A172 (cell line): ENCODE results near the gene USP10. TPM values are rescaled to one million over a fixed set of nuclear protein-coding genes. Genes with fewer than 3 reads are reported as not detected.
"Not testable (repeated sequence)": the region's sequence is repeated elsewhere in the genome, so short reads cannot be mapped to it uniquely, and the experiment has no call there.

Experiments used
- DNase-seq: peaks from one replicate; pipeline ENCODE4 v3.0.0-alpha.2; 2015; ENCODE audit warnings: low spot score
- total RNA-seq: library from RNA; depleted of rRNA; stranded (reverse); fragments of >200 nt; shearing (Covaris generic); gene quantifications from 2 replicates; pipeline ENCODE4 v1.2.3, GENCODE V29; 2014

The USP10 gene
- total RNA-seq, 1 experiment from 2014 or later, result 106 TPM

DNA sequence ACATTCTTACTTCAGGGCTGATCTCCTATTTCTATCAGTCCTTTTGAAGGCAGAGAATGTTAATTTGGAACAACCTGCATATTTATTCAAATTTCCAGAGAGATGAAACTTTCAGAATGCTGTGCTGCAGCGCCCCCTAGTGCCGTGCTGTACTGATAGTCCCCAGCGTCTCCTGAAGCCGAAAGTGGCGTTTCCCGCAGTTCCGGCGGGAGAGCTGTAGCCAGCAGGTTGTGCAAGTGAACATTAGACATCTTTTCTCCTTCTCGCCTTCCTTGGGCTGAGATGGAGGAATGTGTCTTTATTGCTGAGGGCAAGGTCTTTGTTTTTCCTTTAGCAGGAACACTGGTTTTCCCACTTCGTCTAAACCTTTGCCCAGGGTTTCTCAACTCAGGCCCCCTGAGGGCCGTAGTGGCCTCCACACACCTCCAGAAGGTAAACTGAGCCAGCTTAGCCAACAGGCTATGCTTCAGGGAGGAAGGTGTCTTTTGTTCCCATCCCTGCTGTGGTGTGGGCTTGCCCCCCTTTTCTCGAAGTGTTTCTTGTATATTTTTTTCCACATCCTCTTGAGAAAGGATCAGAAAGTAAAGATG lies 26.4 kb downstream of the USP10 start:
- peak; percentile 85 for DNase-seq

GRCh38 chr16:84726669-84727467 lies 27.1 kb downstream of the USP10 start:
- no peak for DNase-seq

DNA sequence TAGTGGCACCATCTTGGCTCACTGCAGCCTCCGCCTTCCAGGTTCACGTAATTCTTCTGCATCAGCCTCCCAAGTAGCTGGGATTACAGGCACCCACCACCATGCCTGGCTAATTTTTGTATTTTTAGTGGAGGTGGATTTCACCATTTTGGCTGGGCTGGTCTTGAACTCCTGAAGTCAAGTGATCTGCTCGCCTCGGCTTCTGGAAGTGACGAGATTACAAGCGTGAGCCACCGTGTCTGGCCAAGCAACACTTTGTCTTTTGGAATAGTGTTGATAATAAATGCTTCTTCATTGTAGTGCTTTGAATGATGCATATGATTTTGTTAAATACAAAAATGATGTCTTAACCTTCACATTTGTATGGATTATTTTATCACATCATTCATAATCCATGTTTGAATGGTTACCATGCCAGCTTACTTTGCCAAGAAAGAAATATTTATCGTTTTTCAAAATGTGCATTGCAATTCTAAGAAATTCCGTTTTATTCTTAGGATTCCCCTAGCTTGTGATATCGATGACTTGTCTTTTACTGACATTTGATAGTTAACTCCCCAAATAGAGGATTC lies 29.1 kb downstream of the USP10 start:
- DNase-seq, result no peak

DNA sequence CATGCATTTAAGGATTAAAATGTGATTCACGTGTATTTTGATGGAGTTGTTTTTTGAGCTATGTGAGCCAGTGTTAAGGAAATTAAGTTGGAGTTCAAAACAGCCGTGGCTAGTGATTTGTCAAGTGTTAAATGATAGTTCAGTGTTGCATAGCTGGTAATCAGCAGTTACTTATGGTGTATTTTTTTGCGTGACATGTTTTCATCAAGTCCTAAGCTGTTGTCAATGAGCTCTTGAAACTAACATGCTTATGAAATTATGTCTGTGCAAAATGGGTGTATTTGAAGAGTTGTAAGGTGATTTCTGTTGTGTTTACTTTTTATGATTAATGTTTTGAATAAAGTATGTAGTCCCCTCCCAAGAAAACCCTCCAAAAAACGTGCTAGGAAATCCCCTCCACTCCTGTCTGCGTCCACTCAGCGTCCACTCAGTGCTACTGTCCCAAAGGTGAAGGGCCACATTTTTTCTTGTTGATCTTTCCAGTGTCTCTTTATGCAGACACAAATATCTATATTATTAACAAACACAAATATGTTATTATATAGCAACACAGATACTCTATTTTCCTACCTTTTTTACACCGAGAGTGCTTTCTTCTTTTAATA lies 30.0 kb downstream of the USP10 start:
- DNase-seq, result peak; percentile 46

DNA sequence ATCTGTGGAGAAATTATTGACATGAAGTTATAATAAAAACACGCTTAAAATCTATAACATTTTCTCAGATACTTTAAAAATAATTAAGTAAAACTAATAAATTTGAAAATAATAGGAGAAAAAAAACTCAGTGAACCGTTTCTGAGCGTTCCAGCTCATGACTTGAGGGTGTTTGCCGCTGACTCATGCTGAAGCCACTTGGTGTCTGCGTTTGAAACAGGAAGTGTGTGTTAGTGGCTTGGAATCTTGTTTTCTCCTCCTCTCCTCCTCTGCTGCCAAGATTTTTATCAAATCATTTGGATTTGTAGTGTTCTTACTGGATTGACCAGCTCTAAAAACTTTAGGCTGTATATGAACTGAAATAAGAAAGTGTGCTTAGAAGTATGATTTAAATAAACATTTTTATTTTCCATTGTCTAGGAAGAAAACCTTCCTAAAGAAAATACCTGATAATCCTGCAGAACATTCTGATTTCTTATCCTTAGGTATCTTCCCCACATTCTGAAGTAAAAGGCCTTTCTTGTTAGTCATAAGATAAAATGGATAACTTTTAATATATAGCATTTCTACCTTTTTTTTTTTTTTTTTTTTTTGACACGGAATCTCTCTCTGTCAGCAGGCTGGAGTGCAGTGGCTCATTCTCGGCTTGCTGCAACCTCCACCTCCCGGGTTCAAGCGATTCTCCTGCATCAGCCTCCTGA lies 30.8 kb downstream of the USP10 start:
- peak; percentile 96 for DNase-seq

DNA sequence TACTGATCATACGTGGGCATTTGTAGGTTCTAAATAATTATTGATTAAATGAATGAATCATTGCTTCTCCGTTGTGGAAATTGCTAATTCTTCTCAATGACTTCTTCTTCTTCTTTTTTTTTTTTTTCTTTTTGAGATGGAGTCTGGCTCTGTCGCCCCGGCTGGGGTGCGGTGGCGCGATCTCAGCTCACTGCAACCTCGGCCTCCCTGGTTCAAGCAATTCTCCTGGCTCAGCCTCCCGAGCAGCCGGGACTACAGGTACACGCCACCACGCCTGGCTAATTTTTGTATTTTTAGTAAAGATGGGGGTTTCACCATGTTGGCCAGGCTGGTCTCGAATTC lies 32.5 kb downstream of the USP10 start:
- not testable (repeated sequence) for DNase-seq

- peak; percentile 45 for DNase-seq
Observed at GRCh38 chr16:84732674-84733352, 33.0 kb downstream of the USP10 start.

GRCh38 chr16:84735849-84736586 lies 36.2 kb downstream of the USP10 start:
- peak; percentile 42 for DNase-seq

DNA sequence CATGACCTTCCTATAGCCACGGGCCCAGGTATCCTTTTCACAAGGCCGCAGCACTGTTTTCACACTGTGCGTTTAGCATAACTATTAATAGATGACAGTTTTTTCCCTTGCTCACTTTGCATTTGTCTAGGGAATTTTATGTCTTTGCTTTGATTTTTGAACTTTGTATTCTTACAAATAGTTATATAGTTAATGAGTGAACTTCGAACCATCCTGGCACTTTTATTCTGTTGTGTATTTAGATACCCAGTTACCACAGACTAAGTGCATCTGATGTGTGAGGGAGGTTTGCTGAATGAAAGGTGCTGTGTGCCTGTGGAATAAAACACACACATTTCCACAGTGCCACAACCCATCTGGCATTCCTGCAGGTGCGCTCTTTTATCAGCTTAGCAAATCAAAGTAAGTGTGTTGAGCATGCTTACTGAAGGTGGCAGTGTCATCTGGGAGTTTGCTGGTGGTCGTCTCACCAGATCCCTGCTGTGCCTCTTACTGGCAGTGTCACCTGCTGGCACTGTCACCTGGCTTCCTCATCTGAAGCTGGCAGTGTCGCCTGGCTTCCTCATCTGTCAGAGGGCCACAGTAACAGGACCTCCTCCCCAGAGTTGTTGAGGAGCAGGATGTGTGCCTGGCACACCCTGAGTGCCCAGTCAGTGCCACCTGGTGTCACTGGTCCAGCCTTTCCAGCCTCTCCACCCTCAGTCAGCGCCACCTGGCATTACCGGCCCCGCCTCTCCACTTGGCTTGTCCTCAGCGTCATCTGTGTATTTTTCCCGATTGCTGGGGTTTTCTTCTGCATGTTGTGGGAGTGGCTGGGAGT lies 37.6 kb downstream of the USP10 start:
- no peak for DNase-seq

GRCh38 chr16:84738255-84739038 lies 38.6 kb downstream of the USP10 start:
- peak; percentile 85 for DNase-seq

DNA sequence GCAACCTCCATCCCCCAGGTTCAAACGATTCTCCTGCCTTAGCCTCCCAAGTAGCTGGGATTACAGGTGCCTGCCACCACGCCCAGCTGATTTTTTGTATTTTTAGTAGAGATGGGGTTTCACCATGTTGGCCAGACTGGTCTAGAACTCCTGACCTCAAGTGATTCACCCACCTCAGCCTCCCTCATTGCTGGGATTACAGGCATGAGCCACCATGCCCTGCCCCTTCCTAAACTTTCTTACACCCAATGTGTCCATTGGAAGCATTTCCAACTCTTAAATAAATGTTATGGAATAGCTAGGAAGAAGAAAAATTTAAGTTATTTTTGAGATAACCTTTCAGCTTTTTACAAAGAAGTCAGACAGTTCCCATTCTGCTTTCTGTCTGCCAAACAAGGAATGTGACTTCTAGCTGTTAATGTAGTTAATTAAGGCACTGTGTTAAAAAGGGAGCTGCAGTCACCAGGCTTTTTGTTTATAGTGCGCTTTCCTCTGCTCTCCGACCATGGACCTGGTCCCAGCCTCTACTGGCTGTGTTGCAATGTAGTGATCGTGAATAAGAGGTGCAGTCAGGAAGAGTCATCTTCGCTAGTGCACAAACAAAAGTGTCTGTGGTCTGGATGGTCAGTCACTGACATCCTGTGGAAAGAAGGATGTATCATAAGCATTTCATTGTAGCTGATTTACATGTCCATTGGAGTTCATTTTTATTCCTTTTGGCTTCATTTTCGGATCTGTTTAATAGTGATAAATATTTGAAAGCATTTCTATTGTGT lies 39.7 kb downstream of the USP10 start:
- peak; percentile 77 for DNase-seq

- no peak for DNase-seq
Observed at GRCh38 chr16:84740596-84741116, 40.9 kb downstream of the USP10 start.

GRCh38 chr16:84741340-84741830 lies 41.6 kb downstream of the USP10 start:
- peak; percentile 59 for DNase-seq

DNA sequence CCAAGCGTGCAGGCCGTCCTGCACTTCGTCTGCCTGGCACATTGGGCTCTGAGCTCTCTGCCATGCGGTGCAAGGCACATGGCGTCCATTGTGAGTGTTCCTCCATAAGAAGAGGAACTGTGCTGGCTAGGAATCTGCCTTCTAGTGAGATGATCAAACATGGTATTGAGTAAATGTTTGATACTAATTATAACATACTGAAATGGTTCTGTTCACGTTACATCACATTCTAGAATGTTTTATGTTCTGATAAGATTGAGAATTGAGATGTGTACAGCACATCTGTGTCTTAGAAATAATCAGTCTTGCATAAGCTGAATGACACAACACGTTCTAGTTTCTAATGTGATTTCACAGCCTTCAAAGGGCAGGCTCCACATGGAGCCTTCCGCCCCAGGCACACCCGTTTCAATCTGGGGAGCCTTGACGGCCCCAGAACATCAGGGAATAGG lies 42.9 kb downstream of the USP10 start:
- no peak for DNase-seq

GRCh38 chr16:84746231-84746630 lies 46.4 kb downstream of the USP10 start:
- no peak for DNase-seq

DNA sequence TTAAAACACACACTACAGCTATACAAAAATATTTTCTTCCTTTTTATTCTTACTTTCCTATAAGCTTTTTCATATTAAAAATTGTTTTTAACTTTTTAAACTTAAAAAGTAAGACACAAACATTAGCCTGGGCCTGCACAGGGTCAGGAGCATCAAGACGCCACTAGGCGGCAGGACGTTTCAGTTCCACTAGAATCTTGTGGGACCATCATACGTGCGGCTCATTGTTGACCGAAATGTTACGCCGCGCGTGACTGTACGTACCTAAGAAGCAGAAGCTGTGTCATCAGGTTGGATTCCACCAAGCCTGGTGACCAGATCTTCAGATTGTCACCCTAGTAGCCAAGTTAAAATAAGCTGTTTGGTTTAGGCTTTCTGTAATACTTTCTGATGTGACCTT lies 47.1 kb downstream of the USP10 start:
- no peak for DNase-seq

GRCh38 chr16:84748247-84748646 lies 48.4 kb downstream of the USP10 start:
- not testable (repeated sequence) for DNase-seq

DNA sequence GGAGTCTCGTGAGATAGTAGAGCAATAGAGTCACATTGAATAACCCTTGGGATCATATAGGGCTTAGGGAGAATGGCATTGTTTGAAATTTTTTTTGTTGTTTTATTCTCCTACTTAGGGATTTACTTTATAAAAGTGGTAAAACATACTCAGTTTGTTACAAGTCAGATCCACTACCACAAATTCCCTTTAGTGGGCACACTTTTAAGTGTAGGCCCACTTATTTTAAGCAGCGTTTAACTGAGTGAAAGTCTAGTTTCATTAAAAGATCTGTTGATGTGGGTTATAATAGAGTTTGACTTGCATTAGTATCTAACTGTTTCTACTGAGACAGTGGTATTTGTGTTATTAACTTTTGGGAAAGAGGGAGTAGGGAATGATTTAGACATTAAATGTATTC lies 49.3 kb downstream of the USP10 start:
- DNase-seq, result no peak
